HG02763 (cell line): ENCODE results near the gene CCDC69.

Experiments used
- ATAC-seq: cut with Tn5 transposase; IDR thresholded peaks from one replicate; pipeline ENCODE4 v1.9.1; 2021; ENCODE audit warnings: mild to moderate bottlenecking, moderate library complexity; ENCODE audit not compliant: unreplicated experiment

CCDC69 gene

GRCh38 chr5:151168602-151169344 is 55.1 kb downstream of the CCDC69 start:
- ATAC-seq, result no peak

- no peak for ATAC-seq
Observed at GRCh38 chr5:151167022-151167421, 56.9 kb downstream of the CCDC69 start.

- ATAC-seq, result peak; percentile 80
Observed at GRCh38 chr5:151164687-151165392, 59.1 kb downstream of the CCDC69 start.

- ATAC-seq, result no peak
Observed at GRCh38 chr5:151162776-151163175, 61.1 kb downstream of the CCDC69 start.

- no peak for ATAC-seq
Observed at GRCh38 chr5:151159649-151160373, 64.1 kb downstream of the CCDC69 start.

GRCh38 chr5:151158287-151158661 is 65.6 kb downstream of the CCDC69 start:
- no peak for ATAC-seq

GRCh38 chr5:151157426-151158286 is 66.2 kb downstream of the CCDC69 start, which contains the start of gene ANXA6:
ANXA6 (minus strand) TSS chr5:151157779; CDS start chr5:151147901, 9,878 bp downstream.
- peak; percentile 59 for ATAC-seq

- no peak for ATAC-seq
Observed at GRCh38 chr5:151156507-151157420, 67.1 kb downstream of the CCDC69 start.

GRCh38 chr5:151155775-151156506 is 68.0 kb downstream of the CCDC69 start:
- peak; percentile 23 for ATAC-seq

GRCh38 chr5:151154931-151155774 is 68.7 kb downstream of the CCDC69 start:
- ATAC-seq, result no peak

- ATAC-seq, result no peak
Observed at GRCh38 chr5:151153766-151154272, 70.1 kb downstream of the CCDC69 start.

- ATAC-seq, result no peak
Observed at GRCh38 chr5:151153300-151153699, 70.6 kb downstream of the CCDC69 start.

- peak; percentile 27 for ATAC-seq
Observed at GRCh38 chr5:151151793-151152192, 72.1 kb downstream of the CCDC69 start.

GRCh38 chr5:151151263-151151660 is 72.6 kb downstream of the CCDC69 start:
- no peak for ATAC-seq

GRCh38 chr5:151150471-151151262 is 73.2 kb downstream of the CCDC69 start:
- peak; percentile 47 for ATAC-seq

GRCh38 chr5:151148583-151148982 is 75.3 kb downstream of the CCDC69 start:
- no peak for ATAC-seq

- no peak for ATAC-seq
Observed at GRCh38 chr5:151147033-151147432, 76.9 kb downstream of the CCDC69 start.
